ENCODE measurements around the gene KIAA1217.
A peak's percentile ranks its signal among the peaks of the same experiment; 100 is the strongest.
"Not testable (repeated sequence)": the region's sequence is repeated elsewhere in the genome, so short reads cannot be mapped to it uniquely, and the experiment has no call there.

Gene KIAA1217

GRCh38 chr10:24339387-24339786 lies 130.4 kb downstream of the KIAA1217 start:
- DNase-seq (no peak), ATAC-seq (no peak)

- no peak for ATAC-seq
- no peak for DNase-seq
These were observed 131.5 kb downstream of the KIAA1217 start for GRCh38 chr10:24340446-24340845.

GRCh38 chr10:24340883-24341282 lies 131.9 kb downstream of the KIAA1217 start:
- ATAC-seq, result no peak

GRCh38 chr10:24341371-24341770 lies 132.4 kb downstream of the KIAA1217 start:
- ATAC-seq, result no peak
- no peak for DNase-seq

More at GRCh38 chr10:24340883-24341282, 131.9 kb downstream of the KIAA1217 start:
- no peak for DNase-seq

- DNase-seq (no peak), ATAC-seq (no peak)
These were observed 133.0 kb downstream of the KIAA1217 start for GRCh38 chr10:24341897-24342296.

- DNase-seq, result no peak
- no peak for ATAC-seq
These were observed 134.7 kb downstream of the KIAA1217 start for GRCh38 chr10:24343686-24344085.

- DNase-seq (no peak), ATAC-seq (no peak)
These were observed 135.3 kb downstream of the KIAA1217 start for GRCh38 chr10:24344279-24344678.

GRCh38 chr10:24344695-24345463 lies 135.9 kb downstream of the KIAA1217 start:
- no peak for ATAC-seq
- no peak for DNase-seq

GRCh38 chr10:24346877-24347519 lies 138.1 kb downstream of the KIAA1217 start:
- DNase-seq, result no peak
- no peak for ATAC-seq

GRCh38 chr10:24349379-24350001 lies 140.6 kb downstream of the KIAA1217 start:
- ATAC-seq (no peak), DNase-seq (no peak)

GRCh38 chr10:24350070-24350921 lies 141.4 kb downstream of the KIAA1217 start:
- ATAC-seq (no peak), DNase-seq (no peak)

GRCh38 chr10:24350922-24351225 lies 141.9 kb downstream of the KIAA1217 start:
- not testable (repeated sequence) for DNase-seq, ATAC-seq

GRCh38 chr10:24351961-24352360 lies 143.0 kb downstream of the KIAA1217 start:
- DNase-seq (no peak), ATAC-seq (no peak)

- ATAC-seq, result no peak
These were observed 143.5 kb downstream of the KIAA1217 start for GRCh38 chr10:24352399-24352798.

GRCh38 chr10:24353319-24353718 lies 144.4 kb downstream of the KIAA1217 start:
- DNase-seq (no peak), ATAC-seq (no peak)

More at GRCh38 chr10:24352399-24352798, 143.5 kb downstream of the KIAA1217 start:
- no peak for DNase-seq

- ATAC-seq, result no peak
- DNase-seq, result no peak
These were observed 146.2 kb downstream of the KIAA1217 start for GRCh38 chr10:24355056-24355688.

GRCh38 chr10:24357344-24358004 lies 148.5 kb downstream of the KIAA1217 start:
- ATAC-seq (no peak), DNase-seq (no peak)

GRCh38 chr10:24358022-24358421 lies 149.1 kb downstream of the KIAA1217 start:
- no peak for ATAC-seq
- DNase-seq, result no peak

GRCh38 chr10:24360282-24361127 lies 151.6 kb downstream of the KIAA1217 start:
- ATAC-seq (no peak), DNase-seq (peak; percentile 43)

- DNase-seq (no peak), ATAC-seq (no peak)
These were observed 154.1 kb downstream of the KIAA1217 start for GRCh38 chr10:24363070-24363469.

Data from stimulated activated naive CD8-positive, alpha-beta T cell treated with anti-CD3 and anti-CD28 coated beads, Interleukin-15, Interleukin-2, amounts not matched to agents 100 U/mL and 50 U/mL, for 24 hours (primary cell).